HG03139 (cell line): ENCODE data around the gene LURAP1L.
A peak's percentile ranks its signal among the peaks of the same experiment; 100 is the strongest.

Experiments
- ATAC-seq: cut with Tn5 transposase; IDR thresholded peaks from one replicate; pipeline ENCODE4 v1.9.1; 2021; ENCODE audit not compliant: unreplicated experiment

LURAP1L gene

GRCh38 chr9:12774861-12775678 is at the start of gene LURAP1L:
LURAP1L (plus strand) TSS chr9:12775020; CDS start chr9:12775716, 696 bp downstream.
- no peak for ATAC-seq

GRCh38 chr9:12726795-12727194 is 48.0 kb upstream of the LURAP1L start:
- no peak for ATAC-seq

DNA sequence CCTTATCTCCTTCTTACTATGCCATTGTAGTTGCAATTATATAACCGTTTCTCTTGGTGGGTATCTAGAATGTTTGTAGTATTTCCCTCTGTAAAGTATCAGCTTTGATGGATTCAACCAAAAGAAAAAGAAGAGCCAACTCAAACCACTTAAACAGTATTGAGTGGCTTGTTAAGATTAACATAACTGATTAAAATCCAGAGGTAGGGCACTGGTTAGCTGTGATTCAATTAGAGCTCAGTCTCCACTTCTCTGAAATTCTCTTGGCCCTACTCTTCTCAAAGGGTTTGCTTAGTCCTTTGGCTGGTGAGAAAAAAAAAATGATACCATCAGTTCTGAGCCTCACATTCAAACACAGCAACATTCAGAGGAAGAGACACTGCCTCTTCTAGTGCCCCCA is 44.6 kb upstream of the LURAP1L start:
- ATAC-seq: no peak

GRCh38 chr9:12730927-12731326 is 43.9 kb upstream of the LURAP1L start:
- no peak for ATAC-seq

DNA sequence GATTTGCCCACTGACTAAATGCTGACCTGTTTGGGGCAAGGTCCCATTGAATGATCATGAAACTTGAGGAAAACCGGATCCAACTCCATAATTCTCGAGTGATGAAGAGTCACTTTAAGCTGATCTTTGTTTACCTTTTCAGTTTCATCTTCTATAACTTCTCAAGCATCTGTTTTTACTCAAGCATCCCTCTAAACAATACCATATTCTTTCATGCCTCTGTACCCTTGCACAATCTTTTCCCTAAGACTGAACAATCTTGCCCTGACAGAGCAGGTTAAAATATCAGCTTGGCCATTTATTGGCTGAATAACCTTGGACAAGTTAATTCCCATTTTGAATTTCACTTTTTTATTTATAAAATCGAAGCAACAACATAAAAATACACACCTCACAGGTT is 41.8 kb upstream of the LURAP1L start:
- ATAC-seq: no peak

- ATAC-seq: no peak
These were observed 39.2 kb upstream of the LURAP1L start for GRCh38 chr9:12735665-12736064.

- ATAC-seq: no peak
These were observed 36.9 kb upstream of the LURAP1L start for GRCh38 chr9:12737871-12738270.

GRCh38 chr9:12739014-12739652 is 35.7 kb upstream of the LURAP1L start:
- ATAC-seq: no peak

GRCh38 chr9:12740845-12741244 is 34.0 kb upstream of the LURAP1L start:
- ATAC-seq: no peak

DNA sequence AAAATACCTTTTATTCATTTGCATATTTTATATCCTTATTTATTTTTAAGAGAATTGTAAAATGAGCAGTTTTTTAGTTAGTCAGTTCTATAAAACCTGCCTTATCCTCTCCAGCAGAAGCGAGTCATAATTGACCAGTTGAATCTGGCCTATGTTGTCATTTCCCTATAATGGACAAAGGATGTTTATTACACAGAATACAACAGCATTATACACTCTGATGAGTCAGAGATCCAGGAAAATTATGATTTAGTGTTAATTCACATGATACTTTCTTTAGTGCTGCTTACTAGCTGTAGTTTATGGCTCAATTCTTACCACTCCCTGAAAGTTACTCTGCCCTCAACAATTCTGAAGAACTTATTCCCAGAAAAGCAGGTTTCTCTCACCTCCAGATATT is 26.8 kb upstream of the LURAP1L start:
- ATAC-seq: no peak

DNA sequence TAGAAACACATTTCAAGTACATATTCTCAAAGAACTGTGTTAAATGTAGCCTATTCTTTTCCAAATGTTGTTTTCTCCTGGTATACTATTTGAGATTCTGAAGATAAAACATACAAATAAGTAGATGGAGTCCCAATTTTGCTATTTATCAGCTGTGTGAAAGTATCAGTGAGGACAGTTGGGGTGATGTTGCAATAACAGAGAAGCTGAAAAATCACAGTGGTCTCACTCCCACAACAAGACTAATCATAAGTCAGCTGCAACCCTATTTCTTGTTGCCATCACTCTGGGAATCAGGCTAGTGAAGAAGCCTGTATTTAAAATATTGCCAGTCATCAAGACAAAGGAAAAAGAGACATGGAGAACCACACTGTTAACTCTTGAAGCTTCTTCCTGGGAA is 25.9 kb upstream of the LURAP1L start:
- no peak for ATAC-seq

DNA sequence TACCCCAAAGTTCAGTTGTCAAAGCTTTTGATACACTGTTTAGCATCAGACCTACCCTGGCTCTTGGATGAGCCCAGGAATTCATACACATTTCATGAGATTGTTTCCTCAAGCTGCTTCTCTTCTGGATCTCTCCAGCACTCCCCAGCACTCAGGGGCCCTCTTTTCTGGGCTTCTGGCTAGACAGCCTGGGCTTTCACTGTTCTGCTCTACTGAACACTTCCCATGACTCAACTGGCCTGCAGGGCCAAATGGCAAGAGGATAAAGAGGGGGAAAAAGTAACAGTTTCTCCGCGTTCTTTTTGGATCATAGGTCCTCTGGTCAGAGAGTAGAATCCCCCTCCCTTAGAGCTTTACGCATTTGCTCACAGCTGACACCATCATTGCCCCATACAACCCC is 20.9 kb upstream of the LURAP1L start:
- no peak for ATAC-seq

DNA sequence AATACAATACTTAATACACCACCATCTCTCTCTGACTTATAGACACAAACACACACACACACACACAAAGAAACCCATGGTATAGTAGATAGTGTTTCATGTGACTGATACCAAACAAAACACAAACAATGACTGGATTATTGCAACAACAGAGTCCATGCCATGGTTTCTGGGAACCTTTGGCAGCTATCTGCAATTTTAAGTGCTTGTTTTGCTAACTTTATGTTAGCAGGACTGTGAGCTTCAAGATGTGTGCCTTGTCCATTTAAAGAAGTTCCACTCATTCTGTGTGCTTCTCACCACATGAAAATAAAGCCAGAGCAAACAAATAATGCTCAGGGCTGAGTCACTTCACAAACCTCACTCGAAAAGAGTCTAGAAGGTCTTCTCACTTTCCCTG is 15.1 kb upstream of the LURAP1L start:
- no peak for ATAC-seq

DNA sequence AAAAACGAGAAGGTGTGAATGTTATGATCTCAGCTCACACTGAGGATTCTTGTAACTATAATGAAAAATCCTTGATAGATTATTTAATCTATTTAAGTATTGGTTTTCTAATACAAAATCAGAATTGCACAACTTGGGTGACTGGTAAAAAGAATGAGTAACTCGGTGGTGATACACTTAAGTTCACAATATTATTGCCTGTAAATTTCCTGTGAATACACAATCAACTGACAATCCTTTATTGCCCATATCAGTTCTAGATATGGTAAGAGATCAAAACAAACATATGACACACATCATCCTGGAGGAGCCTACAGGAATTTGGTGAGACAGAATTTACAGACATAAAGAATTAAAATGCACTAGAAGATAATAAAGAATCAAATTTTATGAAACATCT is 14.1 kb upstream of the LURAP1L start:
- no peak for ATAC-seq

DNA sequence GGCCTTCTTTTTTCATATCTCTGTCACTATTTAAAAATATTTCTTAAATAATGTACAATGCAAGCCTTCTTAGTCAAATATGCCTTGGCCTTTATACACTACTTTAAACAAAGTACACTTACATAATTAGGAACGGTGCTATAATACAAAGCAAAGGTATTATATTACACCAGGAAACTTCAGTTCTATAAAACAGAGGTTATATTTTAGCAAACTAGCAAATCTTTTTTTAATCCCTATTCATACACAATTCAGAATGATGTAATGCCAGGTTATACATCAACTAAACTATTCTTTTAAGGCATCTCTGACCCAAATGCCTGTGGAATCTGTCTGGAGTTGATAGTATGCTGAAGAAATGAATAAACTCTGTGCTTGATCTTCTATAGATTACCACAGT is 10.7 kb upstream of the LURAP1L start:
- no peak for ATAC-seq

DNA sequence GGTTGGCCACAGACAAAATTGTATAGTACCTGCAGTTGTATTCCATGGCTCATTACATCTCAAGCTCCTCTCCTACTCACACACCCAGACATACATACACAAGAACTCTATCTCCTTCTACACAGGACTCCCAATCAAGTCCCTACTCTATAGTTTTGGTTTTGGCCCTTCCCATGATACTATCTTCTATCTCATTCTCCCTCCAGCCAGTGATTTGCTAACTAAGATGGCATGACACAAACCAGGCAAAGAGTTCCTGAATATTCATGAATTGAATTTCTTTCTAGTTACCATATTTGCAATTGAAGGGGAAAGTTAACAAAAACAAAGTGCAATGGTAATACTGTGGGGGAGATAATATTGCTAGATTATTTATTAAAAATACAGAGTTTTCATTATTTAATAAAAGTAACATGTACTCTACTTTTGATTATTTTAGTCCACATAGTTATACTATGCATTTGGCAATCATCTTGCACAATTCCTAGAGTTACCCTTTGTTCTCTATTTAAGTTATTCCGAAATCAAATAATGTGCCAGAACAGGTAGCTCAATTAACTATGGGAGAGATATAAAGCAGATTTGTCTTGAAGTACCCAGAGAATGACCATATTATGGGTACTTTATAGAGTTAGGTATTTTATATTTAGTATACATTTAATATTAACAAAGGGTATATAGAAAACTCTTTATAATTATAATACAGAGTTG is 9.6 kb upstream of the LURAP1L start:
- ATAC-seq: no peak

DNA sequence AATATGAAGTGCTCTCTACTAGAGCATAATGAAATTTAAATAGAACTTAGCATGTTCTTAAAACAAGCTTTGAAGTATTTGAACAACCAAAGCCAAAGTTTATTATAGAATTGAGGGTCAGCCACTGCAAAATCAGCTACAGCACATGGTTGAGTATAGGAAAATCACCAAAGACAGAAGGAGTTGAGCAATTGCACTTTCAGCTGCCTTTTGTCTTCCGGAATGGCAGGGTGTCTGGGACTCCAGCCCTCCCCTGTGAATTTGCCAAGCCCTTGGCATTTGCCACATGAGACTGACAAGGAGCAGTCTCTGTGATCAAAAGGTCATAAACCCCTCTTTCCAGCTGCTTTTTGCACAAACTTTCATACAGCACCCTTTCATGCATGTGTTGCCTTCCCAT is 8.5 kb upstream of the LURAP1L start:
- ATAC-seq: no peak

- no peak for ATAC-seq
These were observed 4.6 kb upstream of the LURAP1L start for GRCh38 chr9:12770261-12770660.

GRCh38 chr9:12771891-12772290 is 2.9 kb upstream of the LURAP1L start:
- no peak for ATAC-seq

DNA sequence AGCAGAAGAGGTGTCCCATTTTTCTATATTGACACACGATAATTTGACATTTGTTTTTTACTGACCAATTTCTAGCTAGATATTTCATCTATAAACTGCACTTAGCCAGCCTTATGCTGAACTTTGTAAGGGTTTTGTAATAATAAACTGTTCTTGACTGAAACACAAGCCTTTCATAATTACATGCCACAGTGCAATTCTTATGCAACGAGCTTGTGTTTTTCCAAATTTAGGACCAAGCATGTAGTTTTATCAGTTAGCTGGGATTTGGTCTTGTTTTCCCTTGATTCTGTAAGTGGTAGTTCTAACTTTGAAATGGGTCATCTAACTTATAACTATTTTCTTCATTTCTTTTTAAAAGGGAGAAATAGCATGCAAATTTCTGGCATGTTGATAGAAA is 1.3 kb upstream of the LURAP1L start:
- no peak for ATAC-seq

DNA sequence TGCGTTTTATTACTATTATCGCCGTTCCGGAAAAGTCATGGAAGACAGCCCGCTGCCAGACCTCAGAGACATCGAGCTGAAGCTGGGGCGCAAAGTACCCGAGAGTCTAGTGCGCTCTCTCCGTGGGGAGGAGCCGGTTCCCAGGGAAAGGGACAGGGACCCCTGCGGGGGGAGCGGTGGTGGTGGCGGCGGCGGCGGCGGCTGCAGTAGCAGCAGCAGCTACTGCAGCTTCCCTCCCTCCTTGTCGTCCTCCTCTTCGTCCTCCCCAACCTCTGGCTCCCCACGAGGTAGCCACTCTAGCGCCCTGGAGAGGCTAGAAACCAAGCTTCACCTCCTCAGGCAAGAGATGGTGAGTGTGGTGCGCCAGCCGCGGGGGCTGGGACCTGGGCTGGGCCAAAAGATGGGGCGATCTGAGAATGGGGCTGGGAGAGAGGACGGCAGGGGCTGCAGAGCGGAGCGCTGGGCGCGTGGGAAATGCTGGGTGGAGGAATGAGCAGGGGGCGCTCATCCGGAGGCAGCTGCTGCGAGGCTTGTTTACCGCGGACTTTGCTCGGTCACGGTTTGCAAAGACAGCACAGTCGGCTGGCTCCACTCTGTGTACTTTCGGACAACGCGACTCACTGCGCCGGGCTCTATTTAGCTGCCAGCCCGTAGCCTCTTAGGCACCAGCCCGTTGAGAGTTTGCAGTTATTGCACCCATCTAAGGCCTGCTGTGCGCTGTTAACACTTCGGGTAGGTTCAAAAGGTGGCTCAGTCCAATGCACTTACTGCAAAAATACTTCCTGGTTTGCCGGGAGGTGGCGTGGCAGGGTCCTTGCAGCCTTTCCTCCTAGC is 1.1 kb downstream of the LURAP1L start:
- ATAC-seq: peak; percentile 66
